Gastroesophageal sphincter (tissue), 3 donors: Measurements from ENCODE around the gene ARMH3.

Experiments
- EP300 ChIP-seq: sonication (generic); formaldehyde crosslinking; IDR thresholded peaks from one replicate; pipeline ENCODE4 v1.6.1; 2017; ENCODE audit warnings: antibody characterized with exemption, mild to moderate bottlenecking
- POLR2A ChIP-seq, 2 donors: fragments of 450-650 bp; IDR thresholded peaks; one replicate each; pipeline ENCODE4 v1.6.1; 2017; ENCODE audit warnings: antibody characterized with exemption in 2 of 2, mild to moderate bottlenecking in 2 of 2, moderate library complexity in 1 of 2
- TF ChIP-seq, protein P1 (sequence below), 4 experiments: fragments of 200-600 bp in 2 of 4; fragments of 450-650 bp in 2 of 4; sonication (generic) in 1 of 4; IDR thresholded peaks; one replicate each; pipeline ENCODE4 v1.5.1; 2017 to 2019; ENCODE audit warnings: antibody characterized with exemption in 4 of 4, mild to moderate bottlenecking in 2 of 4, moderate library complexity in 2 of 4

DNA sequence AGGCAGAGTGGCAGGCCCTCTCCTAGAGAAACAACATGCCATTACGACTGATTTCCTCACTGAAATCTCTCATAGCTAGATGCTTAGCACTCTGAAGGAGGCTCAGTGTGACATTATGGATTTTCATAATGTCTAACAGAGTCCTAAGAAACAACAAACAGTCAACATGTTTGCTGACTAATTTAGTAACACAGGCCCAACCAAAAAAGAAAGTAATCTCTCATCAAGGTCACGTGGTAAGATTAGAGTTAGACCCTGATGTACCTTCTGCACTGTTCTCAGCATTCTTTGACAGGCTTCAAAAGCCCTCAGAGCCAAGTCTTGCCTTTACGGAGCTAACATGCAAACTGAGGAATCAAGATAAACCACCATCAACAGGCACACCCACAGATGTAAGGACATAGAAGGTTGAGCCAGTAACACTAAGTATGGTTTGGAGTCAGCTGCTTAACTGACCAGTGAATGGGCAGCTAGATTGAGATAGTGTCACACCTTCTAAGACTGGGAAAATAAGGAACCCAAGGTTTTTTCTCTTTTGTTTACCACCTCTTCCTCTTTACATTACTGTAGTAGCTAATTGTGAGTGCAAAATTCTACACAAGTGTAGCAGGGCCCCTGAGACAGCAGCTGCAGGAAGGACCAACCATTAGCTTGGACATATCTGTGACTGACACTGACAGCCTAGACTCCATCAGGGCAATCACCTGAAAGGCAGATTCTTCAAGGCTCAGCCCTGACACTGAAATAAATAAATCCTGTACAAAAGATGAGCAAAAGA lies 197.1 kb downstream of the ARMH3 start:
- TF ChIP-seq EP300 (no peak), POLR2A (IDR thresholded peaks at IDR 0.05) (no peak)
- TF ChIP-seq, protein P1, sequence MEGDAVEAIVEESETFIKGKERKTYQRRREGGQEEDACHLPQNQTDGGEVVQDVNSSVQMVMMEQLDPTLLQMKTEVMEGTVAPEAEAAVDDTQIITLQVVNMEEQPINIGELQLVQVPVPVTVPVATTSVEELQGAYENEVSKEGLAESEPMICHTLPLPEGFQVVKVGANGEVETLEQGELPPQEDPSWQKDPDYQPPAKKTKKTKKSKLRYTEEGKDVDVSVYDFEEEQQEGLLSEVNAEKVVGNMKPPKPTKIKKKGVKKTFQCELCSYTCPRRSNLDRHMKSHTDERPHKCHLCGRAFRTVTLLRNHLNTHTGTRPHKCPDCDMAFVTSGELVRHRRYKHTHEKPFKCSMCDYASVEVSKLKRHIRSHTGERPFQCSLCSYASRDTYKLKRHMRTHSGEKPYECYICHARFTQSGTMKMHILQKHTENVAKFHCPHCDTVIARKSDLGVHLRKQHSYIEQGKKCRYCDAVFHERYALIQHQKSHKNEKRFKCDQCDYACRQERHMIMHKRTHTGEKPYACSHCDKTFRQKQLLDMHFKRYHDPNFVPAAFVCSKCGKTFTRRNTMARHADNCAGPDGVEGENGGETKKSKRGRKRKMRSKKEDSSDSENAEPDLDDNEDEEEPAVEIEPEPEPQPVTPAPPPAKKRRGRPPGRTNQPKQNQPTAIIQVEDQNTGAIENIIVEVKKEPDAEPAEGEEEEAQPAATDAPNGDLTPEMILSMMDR (IDR thresholded peaks at IDR 0.05), result no peak
